ENCODE measurements around the gene ABLIM2.

ABLIM2 gene

GRCh38 chr4:8084712-8085490 is 73.7 kb downstream of the ABLIM2 start:
- no peak for DNase-seq (ENCODE audit: low read depth in 2 of 2)

GRCh38 chr4:8084031-8084660 is 74.5 kb downstream of the ABLIM2 start:
- no peak for DNase-seq (ENCODE audit: low read depth in 2 of 2)

DNA sequence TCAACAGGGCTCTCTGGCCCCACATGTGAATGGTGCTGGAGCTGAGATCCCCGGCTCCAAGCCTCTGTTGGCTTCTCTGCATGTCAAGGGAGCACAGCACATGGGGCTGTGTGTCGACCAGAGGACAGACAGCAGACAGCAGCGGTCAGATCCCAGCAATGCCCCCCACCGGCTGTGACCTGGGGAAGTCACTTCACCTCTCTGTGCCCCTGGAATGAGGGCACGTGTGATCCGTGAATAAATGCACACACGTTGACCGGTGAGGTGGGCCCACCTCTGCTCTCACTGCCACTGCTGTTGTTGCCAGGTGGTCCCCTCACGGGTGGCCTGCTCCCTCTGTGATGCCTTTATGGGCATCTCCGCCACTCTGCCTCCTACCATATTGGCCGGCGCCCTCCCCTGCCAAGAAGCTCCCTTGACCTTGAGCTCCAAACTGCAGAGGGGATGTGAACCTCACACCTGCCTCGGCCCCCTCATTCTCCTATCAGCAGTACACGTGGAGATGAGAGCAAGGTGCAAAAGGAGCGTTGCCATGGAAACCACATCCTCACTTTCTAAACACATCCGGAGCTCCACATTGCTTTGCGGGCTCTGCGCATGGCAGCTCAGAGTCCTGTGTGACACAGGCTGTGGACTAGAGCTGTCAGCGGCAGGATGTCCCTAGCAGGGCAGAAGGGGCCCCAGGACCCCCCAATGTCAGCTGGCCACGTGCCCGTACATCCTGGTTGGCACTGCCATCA is 75.4 kb downstream of the ABLIM2 start:
- no peak for DNase-seq (ENCODE audit: low read depth in 2 of 2)

DNA sequence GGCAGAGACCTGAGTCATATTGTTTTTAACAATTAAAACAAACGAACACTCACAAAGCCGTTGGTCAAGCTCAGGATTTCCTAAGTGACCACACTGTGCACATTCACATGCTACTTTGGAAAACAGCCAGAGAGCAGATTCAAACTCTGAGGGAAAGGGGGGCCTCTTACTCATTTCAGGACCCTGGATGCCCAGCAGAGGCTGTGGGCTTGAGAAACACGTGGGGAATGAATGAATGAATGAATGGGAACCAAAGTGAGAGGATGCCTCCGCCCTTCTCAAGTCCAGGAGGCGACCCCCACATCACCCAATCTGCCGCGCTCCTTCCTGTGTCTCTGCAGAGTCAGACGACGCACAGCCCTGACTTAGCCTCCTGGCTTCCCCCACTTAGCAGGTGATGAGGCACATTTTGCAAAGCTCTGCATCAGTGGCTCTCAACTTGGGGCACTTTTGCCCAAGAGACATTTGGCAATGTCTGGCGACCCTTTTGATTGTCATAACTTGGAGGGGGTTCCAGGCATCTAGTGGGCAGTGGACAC is 76.0 kb downstream of the ABLIM2 start:
- DNase-seq (ENCODE audit: low read depth in 2 of 2): no peak

GRCh38 chr4:8081621-8082516 is 76.7 kb downstream of the ABLIM2 start:
- DNase-seq (ENCODE audit: low read depth in 2 of 2): no peak

DNA sequence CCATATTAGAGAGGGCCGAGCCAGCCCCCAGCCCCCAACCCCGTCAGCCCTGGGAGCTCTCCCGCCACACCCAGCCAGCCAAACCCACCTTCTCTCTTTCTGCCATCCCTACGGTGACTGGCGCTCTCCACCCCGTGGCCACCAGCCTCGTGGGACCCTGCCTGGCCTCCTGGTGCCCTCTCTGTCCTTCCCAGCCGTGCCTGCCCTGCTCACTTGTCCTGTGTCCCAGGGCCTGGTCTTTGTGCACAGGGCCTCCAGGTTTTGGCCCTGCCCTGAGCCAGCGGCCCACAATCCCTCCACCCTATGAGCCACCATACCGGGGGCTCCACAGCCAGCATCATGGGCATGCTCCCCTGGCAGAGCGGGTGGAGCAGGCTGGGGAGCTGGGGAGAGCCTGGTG is 77.4 kb downstream of the ABLIM2 start:
- DNase-seq (ENCODE audit: low read depth in 2 of 2): no peak

DNA sequence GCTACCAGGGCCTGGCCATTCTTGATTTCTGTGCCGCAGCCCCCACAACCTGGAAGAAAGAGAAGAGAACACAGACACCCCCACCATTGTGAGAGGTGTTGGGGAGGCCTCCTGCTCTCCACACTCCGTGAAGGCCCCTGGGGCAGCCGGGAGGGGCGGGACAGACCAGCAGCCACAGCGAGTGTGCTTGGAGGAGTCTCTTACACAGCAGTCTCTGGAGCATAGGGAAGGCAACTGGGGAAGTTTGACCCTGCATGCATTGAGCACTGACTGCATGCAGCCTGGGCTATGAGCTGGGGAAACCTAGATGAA is 77.9 kb downstream of the ABLIM2 start:
- no peak for DNase-seq (ENCODE audit: low read depth in 2 of 2)

DNA sequence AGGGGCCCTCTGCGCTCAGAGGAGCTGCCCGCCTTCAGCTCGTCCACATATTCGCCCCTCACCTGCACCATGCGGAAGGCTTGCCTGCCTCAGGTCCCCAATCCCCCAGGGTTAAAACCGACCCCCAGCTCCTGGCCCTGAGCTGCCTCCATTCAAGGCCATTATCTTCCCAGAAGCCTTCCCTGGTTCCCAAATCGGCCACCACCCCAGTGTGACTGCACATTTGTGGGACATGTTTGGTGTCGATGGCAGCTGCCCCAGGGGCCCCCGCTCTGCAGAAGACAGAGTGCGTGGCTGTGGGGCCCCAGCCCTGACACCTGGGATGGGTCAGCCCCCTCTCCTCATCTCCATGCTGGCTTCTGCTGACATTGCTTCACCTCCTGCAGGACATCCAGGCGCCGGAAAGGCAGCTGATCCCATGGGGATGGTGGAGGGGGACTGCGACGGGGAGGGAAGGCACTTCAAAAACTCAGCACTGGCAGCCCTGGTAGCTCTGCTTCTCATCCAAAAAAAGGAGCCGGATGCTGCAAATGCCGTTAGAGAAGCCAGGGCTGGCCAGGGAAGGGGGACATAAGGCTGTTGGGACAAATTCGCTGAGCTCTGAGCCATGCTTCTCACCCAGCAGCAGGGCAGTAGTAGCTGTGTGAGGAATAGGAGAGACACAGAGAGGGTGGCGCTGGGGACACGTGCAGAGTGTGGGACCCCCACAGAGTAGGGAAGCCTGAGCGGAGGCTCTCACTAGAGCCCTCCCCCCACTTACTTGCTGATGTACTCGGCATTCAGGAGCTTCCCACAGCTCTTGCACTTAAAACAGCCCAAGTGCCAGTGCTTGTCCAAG is 78.5 kb downstream of the ABLIM2 start:
- DNase-seq (ENCODE audit: low read depth in 2 of 2): no peak

DNA sequence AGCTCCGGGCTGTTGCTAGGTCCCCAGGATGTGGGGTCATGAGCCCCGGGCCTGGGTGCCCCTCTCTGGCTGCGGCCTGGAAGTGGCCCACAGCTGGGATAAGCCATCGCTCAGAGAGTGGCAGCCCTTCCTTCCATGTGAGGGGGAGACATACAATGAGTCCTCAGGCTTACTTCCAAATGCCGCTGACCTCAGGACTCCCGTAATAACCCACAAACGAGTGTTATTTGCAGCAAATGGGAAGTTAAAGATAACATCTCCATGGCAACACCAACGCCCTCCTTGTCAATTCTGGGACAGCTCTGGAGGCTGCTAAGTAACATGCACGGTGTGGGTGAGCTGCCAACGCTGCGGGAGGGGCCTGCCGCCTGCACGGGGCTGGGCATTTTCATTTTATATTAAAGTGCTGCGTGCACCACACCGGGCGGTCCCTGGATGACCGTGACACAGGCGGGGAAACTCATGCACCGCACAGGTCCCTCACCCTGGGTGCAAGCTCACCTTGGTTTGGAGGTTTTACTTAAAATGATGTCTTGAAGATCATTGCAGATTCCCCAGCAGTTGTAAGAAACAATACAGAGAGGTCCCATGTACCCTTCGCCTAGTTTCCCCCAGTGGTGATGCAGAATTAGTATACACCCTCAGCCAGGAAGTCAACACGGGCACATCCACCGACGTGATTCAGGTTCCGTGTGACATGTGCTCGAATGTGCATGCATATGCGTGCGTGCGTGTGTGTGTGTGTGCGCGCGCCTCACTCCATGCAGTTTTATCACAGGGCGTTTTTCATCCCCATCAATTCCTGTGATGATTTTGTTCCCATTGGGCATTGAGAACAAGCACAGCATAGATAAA is 79.4 kb downstream of the ABLIM2 start:
- no peak for DNase-seq (ENCODE audit: low read depth in 2 of 2)

DNA sequence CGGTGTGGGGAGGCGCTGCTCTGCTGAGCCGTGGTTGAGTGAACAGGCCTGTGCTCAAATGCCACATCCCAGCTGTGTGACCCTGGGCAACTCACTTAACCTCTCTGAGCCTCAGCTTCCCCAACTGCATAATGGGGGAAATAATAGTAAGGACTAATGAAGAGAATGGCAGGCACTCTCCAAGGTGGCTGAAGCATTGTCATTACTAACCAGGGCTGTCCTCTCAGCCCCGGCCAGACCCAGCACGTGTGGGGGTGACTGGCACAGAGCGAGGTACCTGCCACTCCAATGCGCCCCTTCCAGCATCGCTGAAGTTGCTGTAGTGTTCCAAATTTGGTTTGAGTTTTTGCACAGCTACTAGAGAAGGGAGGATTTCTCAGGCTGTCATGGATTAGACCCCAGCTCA is 80.0 kb downstream of the ABLIM2 start:
- DNase-seq (ENCODE audit: low read depth in 2 of 2): no peak

- DNase-seq (ENCODE audit: low read depth in 2 of 2): no peak
Measured at GRCh38 chr4:8078109-8078494, 80.5 kb downstream of the ABLIM2 start.

GRCh38 chr4:8077181-8078108 is 81.2 kb downstream of the ABLIM2 start:
- DNase-seq (ENCODE audit: low read depth in 2 of 2): no peak

DNA sequence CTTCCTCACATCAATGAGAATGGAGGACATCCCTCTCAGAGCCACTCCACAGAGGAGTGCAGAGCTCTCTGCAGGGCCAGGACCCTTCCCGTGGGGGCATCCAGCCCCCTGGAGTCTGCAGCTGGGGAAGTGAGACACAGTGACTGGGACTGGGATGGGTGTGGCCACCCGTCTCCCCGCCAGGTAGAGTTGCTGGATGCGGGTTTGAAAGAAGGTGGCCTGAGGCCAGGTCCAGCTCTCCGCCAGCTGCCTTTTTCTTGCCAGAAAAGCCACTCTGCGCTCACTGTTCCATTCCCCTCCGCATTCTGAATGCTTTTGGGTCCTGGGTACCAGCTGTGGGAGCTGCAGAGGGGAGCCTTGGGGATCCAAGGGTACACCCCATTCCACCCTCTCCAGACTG is 82.6 kb downstream of the ABLIM2 start:
- DNase-seq (ENCODE audit: low read depth in 2 of 2): no peak

DNA sequence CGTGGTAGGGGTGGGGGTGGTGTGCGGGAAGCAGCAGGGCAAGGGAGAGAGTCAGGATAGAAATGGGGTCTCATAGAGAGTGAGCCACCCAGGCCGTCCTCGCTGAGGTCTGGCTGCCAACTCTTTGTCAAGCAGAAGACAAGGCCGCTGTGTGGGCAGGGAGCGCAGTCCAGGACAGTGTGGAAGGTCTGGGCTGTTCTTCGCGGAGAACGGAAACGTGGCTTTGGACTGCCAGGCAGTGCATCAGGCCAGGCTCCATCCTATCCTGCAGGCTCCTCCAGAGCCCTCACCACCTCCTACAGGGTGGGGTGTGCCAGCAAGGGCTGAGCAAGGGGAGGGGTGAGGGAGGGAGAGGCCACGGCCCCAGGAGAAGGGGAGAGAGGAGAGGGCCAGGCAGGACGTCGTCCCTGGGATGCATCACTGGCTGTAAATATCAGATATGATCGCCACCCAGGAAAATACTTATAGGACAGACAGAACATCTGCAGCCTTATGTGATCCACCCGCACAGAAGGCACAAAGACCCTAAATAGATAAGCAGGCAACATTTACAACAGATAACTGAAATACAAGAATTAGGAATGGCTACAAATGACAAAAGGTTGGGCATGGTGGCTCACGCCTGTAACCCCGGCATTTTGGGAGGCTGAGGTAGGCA is 85.3 kb downstream of the ABLIM2 start:
- no peak for DNase-seq (ENCODE audit: low read depth in 2 of 2)

GRCh38 chr4:8072235-8072968 is 86.2 kb downstream of the ABLIM2 start:
- no peak for DNase-seq (ENCODE audit: low read depth in 2 of 2)

DNA sequence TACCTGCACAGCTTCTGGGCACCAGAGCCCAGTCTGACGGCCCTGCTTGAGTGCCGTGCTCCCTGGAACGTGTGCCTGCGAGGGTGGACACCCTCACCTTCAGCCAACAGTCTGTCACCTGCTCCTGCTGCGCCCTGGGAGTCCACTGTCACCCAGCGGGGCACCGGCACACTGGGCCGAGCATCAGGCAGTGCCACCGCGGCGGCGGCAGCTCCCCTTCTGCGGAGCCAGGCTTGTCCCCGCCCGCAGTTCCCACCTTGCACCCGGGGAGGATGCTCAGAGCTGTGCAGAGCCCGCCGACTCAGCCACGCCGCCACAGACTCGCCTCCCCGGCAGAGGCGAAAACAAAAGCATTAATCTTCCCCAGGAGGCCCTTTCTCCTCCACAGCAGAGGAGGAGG is 86.8 kb downstream of the ABLIM2 start:
- DNase-seq (ENCODE audit: low read depth in 2 of 2): no peak
